RWPE1 (cell line): ENCODE results near the gene POLD4.

Experiments used
- CTCF ChIA-PET: fragments of 350-600 bp; sonication (Branson Sonifier 250); formaldehyde crosslinking; extraction: SDS; loops from one replicate; lab custom pipeline; 2021; lab: Yijun Ruan, JAX
- POLR2A ChIA-PET: fragments of 400-600 bp; formaldehyde crosslinking; extraction: SDS; loops from one replicate; lab custom pipeline; 2020; ENCODE audit warnings: antibody characterized with exemption; ENCODE audit not compliant: low non-redundant PET; lab: Yijun Ruan, JAX
- DNase-seq: peaks from one replicate; pipeline ENCODE4 v3.0.0; 2012; ENCODE audit warnings: low spot score
- H3K27ac ChIP-seq: fragments of 450-650 bp; 2 replicates; pipeline ENCODE4 v1.5.1; 2017
- TF ChIP-seq, protein P1 (sequence below): fragments of 450-650 bp; conservative IDR thresholded peaks from 2 replicates; pipeline ENCODE4 v1.5.1; 2017; ENCODE audit warnings: low read depth, mild to moderate bottlenecking

Gene POLD4

DNA sequence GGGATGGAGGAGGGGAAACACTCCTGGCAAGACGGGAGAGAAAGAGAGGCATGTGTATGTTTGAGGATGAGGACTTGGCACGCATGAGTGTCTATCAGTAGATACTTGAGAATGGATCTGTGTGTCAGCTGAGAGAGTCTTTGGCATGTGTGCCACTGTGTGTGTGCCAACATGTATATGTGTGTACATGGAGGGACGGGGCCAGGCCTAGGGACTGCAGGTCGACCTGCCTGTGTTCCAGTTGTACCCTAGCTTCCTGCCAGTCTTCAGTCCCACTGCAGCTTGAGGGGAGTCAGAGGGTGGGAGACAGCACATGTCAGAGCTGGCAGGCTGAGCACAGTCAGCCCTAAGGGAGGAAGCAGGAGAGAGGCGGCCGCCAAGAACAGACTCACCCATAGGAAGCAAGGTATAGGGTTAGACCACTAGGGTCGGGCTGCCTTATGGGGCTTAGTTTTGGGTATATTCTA, 14.4 kb upstream of the POLD4 start:
- no peak for DNase-seq
- ChIA-PET CTCF (interaction anchor here (0.9 to 1.7 kb wide), 2 partner anchors 11 to 19 kb away, joined by 4 read pairs; no protein-coding TSS in a partner anchor), POLR2A (no interaction called here)
- peak overlapping the region; percentile 66 for H3K27ac ChIP-seq
- TF ChIP-seq, protein P1, sequence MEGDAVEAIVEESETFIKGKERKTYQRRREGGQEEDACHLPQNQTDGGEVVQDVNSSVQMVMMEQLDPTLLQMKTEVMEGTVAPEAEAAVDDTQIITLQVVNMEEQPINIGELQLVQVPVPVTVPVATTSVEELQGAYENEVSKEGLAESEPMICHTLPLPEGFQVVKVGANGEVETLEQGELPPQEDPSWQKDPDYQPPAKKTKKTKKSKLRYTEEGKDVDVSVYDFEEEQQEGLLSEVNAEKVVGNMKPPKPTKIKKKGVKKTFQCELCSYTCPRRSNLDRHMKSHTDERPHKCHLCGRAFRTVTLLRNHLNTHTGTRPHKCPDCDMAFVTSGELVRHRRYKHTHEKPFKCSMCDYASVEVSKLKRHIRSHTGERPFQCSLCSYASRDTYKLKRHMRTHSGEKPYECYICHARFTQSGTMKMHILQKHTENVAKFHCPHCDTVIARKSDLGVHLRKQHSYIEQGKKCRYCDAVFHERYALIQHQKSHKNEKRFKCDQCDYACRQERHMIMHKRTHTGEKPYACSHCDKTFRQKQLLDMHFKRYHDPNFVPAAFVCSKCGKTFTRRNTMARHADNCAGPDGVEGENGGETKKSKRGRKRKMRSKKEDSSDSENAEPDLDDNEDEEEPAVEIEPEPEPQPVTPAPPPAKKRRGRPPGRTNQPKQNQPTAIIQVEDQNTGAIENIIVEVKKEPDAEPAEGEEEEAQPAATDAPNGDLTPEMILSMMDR: no peak

DNA sequence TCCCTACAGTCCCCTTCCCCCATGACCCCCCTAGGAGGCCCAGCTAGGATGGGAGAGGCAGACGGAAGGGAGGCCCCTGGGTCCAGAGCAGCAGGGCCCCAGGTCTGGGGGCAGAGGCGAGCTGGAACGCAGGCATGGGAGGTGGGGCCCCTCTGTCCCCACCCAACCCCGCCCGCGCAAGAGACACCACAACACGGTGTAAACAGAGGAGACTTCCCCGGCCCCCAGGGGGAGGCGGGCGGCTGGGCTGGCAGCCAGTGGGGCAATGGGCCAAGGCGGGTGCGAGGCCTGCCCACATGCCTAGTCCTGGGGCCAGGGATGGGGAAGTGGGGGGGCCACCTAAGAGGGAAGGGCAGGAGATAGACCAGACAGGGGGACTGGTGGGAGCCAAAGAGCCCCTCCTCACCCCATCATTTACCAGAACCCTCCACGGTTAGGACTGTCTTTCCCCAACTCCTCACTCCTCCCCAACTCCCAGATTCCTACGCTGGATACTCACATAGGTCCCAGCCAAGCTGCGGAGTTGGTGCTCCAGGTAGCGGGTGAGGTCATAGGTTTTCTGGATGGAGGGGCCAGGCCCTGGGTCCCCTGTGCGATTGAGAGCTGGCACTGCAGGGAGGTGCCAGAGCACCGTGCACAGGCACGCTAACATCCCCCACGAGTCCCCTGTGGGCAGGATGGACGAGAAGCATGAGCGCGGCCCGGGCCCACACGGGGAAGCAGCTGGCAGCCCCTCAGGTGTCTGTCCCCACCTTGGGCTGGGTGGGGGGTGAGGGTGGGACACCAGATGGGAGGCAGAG, 13.8 kb upstream of the POLD4 start:
- TF ChIP-seq, protein P1: no peak
- peak overlapping the region; percentile 66 for H3K27ac ChIP-seq
- CTCF ChIA-PET: interaction anchor here (0.9 to 1.7 kb wide), 2 partner anchors 10 to 19 kb away, joined by 4 read pairs; no protein-coding TSS in a partner anchor
- POLR2A ChIA-PET: no interaction called here
- DNase-seq: no peak

DNA sequence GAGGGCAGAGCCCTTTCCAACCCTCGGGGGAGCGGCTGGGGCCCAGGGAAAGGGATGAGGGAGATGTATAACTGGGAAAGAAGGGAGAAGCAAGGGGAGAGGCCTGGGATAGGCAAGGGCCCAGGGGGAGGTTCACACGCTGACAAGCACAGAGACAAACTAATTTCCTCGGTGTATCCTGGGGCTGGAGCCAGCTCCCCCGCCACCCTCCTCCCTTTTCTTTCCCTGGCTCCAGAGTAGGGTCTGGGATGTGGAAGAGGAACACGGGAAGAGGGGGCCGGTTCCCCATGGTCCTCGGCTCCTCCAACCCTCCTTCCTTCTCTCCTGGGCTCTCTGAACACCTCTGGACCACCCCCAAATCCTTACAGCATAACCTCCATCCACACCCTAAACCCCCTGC, 13.2 kb upstream of the POLD4 start:
- CTCF ChIA-PET: interaction anchor here (1.6 to 1.7 kb wide), 2 partner anchors 10 to 16 kb away, joined by 4 to 5 read pairs; no protein-coding TSS in a partner anchor
- TF ChIP-seq, protein P1: no peak
- no peak for DNase-seq
- H3K27ac ChIP-seq: peak overlapping the region; percentile 66
- POLR2A ChIA-PET: no interaction called here

DNA sequence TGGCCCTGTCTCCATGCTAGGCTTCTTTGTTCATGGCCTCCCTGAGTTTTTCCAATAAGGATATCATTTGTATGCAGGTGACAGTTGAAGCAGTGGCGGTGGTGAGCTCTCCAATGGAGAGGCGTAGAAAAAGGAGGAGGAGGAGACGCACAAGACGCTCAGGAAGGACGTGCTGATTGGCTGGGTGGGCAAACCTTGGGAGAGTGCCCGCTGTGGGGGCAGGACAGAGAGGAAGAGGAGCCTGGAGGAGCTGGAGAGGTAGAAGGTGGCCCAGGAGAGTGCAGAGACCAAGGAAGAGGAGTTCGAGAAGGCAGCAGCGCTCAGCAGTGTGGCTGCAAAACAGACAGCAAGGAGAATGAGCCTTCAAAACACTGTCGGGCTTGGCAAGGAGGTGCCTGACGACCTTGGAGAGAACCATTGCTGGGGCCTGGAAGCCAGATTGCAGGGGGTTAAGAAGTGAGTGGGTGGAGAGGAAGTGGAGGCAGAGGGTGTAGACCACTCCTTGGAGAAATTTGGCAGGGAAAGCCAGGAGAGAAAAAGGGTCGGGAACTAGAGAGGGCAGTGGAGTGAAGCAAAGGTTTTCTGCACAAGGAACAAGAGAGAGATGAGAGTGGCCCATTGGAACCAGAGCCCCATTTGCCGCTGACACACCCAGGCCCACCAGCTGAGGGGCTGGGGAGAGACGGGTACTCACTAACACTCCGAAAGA, 12.5 kb upstream of the POLD4 start:
- TF ChIP-seq, protein P1: no peak
- peak overlapping the region; percentile 66 for H3K27ac ChIP-seq
- POLR2A ChIA-PET: no interaction called here
- CTCF ChIA-PET: interaction anchor here (1.6 to 1.7 kb wide), 2 partner anchors 9 to 17 kb away, joined by 4 to 5 read pairs; no protein-coding TSS in a partner anchor
- no peak for DNase-seq

DNA sequence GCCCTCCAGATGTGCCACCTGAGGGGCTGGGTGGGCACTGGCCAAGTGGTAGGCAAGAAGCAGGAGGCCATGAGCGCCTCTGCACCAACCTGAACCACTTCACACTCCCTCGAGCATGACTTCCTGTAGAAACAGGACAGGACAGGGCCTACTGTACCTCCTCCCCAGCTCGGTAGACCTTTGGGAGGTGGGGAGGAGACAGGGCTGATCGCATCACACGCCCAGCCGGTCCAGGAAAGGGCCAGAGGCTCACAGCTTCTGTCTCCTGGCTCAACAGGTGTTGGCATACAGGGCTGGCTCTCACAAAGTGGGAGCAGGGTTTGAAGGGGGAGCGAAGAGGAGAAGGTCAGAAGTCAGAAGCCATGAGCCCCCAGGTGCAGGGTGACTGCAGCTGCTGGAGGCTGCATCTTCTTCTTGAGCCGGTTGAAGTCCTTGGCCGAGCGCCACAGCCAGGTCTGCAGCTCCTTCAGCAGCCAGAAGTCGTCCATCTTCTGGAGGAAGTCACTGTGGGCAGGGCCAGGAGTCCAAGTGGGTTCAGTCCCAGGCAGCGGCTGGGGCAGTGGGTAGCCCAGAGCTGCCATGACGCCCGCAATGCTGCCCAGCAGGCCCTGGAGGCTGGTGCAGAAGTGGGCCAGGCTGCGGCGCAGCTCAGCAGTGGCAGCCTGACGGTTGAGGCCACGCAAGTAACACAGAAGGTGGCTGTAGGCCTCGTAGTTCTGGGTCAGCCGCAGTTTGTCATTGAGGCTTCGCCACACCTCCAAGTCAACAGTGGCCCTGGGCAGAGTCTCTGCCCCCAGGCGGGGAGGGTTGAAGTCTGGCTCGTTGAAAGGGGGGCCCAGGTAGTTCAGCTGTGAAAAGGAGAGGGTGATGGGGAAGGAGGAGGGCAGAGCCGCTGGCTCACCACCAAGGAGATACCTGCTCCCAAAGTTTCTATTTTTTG, 11.7 kb upstream of the POLD4 start:
- no peak for DNase-seq
- POLR2A ChIA-PET: no interaction called here
- CTCF ChIA-PET: interaction anchor here (0.6 to 3.5 kb wide), 3 partner anchors 17 to 125 kb away, joined by 3 to 16 read pairs (median 5); no protein-coding TSS in a partner anchor
- TF ChIP-seq, protein P1: no peak
- peak overlapping the region; percentile 66 for H3K27ac ChIP-seq
